ENCODE data around the gene R3HDM2. TPM values are rescaled to one million over a fixed set of nuclear protein-coding genes. Genes with fewer than 3 reads are reported as not detected.

The R3HDM2 gene
- total and polyA plus RNA-seq, 2 of the 13 experiments (the other 11 are each of a cell fraction or from before 2014, with no cell fraction given), result 11.1 to 23.5 TPM

- TF ChIP-seq ZBTB40 (IDR thresholded peaks at IDR 0.05) (no peak), ZBTB40 (CRISPR knock-in tag; IDR thresholded peaks at IDR 0.05) (0 out of 2 replicates have a peak, but pooled peaks have one; percentile 19), FOXA1 (IDR thresholded peaks at IDR 0.05) (no peak), FOXA1 (CRISPR knock-in tag; IDR thresholded peaks at IDR 0.05) (no peak), SPEN (CRISPR knock-in tag; IDR thresholded peaks at IDR 0.05; ENCODE audit: low read depth) (no peak), RAD21 (CRISPR knock-in tag; IDR thresholded peaks at IDR 0.05) (peak; percentile 65; the same call in 1 of the 2 replicates), ZNF446 (CRISPR knock-in tag; IDR thresholded peaks at IDR 0.05) (no peak), ZBTB43 (CRISPR knock-in tag; conservative IDR thresholded peaks at IDR 0.05) (no peak), STAG1 (CRISPR knock-in tag; IDR thresholded peaks at IDR 0.05) (peak; percentile 39), NFYC (CRISPR knock-in tag; IDR thresholded peaks at IDR 0.05) (no peak), SKIL (CRISPR knock-in tag; IDR thresholded peaks at IDR 0.05; ENCODE audit: borderline replicate concordance) (no peak), MIER2 (CRISPR knock-in tag; IDR thresholded peaks at IDR 0.05) (no peak), ZUFSP (CRISPR knock-in tag; IDR thresholded peaks at IDR 0.05; ENCODE audit: borderline replicate concordance) (no peak), XRCC5 (optimal IDR thresholded peaks at IDR 0.05; ENCODE audit: low read length) (peak; percentile 29), ZNF619 (CRISPR knock-in tag; IDR thresholded peaks at IDR 0.05) (no peak)
Observed at GRCh38 chr12:57224973-57225679, 205.7 kb downstream of the R3HDM2 start (continued).
